AG04449 (cell line): ENCODE measurements around the gene KDM5B.

Source experiments
- CTCF ChIA-PET: fragments of 350-600 bp; formaldehyde crosslinking; extraction: SDS; loops from one replicate; lab custom pipeline; 2021; ENCODE audit warnings: antibody characterized with exemption; lab: Yijun Ruan, JAX
- POLR2A ChIA-PET: fragments of 400-600, 350-600 bp; formaldehyde crosslinking; extraction: SDS; loops from one replicate; lab custom pipeline; 2020; ENCODE audit warnings: antibody characterized with exemption, inconsistent platforms; lab: Yijun Ruan, JAX
- DNase-seq: peaks from one replicate; pipeline ENCODE4 v3.0.0-alpha.2; 2010; ENCODE audit warnings: low read depth, low spot score
- H3K4me3 ChIP-seq: 2 replicates; pipeline ENCODE4 v1.5.1; 2011; ENCODE audit warnings: low read depth, mild to moderate bottlenecking, control low read depth, low read length
- TF ChIP-seq, protein P1 (sequence below): IDR thresholded peaks from one replicate; pipeline ENCODE4 v1.5.1; 2011; ENCODE audit warnings: mild to moderate bottlenecking, moderate library complexity, low read length, control low read depth, inconsistent platforms; ENCODE audit not compliant: insufficient read depth; ENCODE audit errors: missing control alignments

Gene KDM5B

DNA sequence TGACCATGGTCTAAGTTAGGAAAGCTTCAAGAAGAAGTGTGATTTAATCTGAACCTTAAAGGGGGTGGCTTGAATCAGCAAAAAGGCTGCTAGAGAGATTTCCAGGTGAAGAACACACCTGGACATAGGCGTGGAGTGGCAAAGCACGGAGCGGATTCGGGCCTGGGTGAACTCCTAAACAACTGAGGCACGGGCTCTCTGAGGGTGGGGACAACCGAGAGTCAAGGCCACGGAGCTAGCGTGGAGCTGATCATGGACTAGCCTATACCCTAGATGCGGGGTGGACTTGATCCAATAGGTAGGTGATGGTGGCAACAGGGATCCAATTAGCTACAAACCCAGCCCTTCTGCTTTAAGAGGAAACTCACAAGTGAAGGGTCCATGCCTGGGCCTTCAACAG lies 125.7 kb downstream of the KDM5B start:
- H3K4me3 ChIP-seq = no peak overlapping the region
- TF ChIP-seq, protein P1, sequence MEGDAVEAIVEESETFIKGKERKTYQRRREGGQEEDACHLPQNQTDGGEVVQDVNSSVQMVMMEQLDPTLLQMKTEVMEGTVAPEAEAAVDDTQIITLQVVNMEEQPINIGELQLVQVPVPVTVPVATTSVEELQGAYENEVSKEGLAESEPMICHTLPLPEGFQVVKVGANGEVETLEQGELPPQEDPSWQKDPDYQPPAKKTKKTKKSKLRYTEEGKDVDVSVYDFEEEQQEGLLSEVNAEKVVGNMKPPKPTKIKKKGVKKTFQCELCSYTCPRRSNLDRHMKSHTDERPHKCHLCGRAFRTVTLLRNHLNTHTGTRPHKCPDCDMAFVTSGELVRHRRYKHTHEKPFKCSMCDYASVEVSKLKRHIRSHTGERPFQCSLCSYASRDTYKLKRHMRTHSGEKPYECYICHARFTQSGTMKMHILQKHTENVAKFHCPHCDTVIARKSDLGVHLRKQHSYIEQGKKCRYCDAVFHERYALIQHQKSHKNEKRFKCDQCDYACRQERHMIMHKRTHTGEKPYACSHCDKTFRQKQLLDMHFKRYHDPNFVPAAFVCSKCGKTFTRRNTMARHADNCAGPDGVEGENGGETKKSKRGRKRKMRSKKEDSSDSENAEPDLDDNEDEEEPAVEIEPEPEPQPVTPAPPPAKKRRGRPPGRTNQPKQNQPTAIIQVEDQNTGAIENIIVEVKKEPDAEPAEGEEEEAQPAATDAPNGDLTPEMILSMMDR = no peak
- no peak for DNase-seq
- POLR2A ChIA-PET = no interaction called here
- CTCF ChIA-PET = interaction anchor here (1.4 to 1.6 kb wide), 2 partner anchors 23 to 37 kb away, joined by 3 to 7 read pairs; no protein-coding TSS in a partner anchor

DNA sequence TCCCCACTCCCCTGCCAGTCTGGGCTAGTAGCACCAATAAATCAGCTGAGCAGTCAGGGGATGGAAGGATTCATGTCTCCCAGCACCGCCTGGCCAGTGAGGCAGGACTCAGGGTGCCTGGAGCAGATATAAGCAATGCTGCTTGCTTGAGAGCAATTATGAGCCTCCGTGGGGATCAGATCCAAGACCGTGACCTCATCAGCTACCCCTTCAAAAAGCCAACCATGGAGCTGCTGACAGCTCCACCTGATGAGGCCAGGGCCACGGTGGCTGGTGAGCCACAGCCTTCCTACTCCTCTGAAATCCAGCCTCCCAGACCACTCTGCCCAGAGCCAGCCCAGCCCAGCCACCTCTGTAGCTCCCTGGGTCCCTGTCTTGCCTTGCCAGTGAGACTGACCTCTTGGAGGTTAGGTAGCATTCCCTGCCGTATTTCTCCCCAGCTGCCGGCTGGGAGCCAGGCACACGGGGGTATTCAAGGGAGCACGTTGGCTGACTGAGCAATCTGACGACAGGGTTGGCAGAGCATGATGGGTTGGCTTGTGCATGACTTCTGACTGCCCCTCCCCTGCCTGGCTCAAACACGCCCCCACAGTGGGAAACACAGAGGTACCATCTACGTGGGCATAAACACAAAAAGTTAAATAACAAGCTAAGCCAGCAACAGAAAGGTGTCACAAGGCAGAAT lies 126.3 kb downstream of the KDM5B start:
- ChIA-PET POLR2A (interaction anchor here (0.6 kb wide), 1 partner anchor 1138 kb away, joined by 4 read pairs; no protein-coding TSS in a partner anchor), CTCF (interaction anchor here (1.4 to 1.6 kb wide), 2 partner anchors 22 to 37 kb away, joined by 3 to 7 read pairs; no protein-coding TSS in a partner anchor)
- no peak overlapping the region for H3K4me3 ChIP-seq
- DNase-seq = no peak
- TF ChIP-seq, protein P1 = no peak

DNA sequence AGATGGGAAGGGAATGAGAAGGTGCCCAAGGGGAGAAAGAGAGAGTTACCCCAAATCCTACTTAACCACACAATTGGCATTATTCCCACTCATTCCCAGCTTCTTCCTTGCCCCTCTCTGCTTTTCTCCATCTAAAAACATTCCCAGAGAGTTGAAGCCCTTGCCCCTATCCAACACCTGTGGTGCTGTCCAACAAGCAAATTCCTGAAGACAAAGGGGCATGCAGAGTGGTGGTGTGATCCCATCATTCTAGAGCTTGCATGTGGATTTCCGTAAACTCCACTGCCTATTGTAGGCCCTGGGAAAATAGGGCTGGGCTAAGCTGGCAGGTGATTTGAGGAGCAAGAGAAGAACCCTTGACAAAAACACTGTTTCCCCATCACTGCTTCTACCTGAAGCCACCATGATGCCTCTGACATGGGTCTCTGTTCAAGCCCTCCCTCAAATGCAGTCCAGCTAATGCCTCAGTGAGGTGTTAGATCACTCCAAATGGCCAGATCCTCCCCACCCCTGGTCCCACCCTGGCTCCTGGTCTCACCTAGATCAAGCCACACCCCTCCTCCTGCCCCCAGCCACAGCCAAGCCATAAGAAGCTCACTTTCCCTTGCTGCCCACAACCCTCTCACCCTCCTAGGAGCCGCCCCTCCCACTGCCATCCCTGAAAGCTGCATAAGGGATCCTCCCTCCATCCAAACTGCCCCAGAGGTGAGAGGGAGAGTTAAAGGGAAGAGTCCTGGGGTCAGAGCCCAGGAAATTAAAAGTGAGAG lies 127.5 kb downstream of the KDM5B start:
- TF ChIP-seq, protein P1 = no peak
- DNase-seq = no peak
- CTCF ChIA-PET = interaction anchor here (1.6 kb wide), 1 partner anchor 21 kb away, joined by 7 read pairs; no protein-coding TSS in a partner anchor
- POLR2A ChIA-PET = interaction anchor here (0.6 kb wide), 1 partner anchor 1137 kb away, joined by 4 read pairs; no protein-coding TSS in a partner anchor
- H3K4me3 ChIP-seq = no peak overlapping the region

DNA sequence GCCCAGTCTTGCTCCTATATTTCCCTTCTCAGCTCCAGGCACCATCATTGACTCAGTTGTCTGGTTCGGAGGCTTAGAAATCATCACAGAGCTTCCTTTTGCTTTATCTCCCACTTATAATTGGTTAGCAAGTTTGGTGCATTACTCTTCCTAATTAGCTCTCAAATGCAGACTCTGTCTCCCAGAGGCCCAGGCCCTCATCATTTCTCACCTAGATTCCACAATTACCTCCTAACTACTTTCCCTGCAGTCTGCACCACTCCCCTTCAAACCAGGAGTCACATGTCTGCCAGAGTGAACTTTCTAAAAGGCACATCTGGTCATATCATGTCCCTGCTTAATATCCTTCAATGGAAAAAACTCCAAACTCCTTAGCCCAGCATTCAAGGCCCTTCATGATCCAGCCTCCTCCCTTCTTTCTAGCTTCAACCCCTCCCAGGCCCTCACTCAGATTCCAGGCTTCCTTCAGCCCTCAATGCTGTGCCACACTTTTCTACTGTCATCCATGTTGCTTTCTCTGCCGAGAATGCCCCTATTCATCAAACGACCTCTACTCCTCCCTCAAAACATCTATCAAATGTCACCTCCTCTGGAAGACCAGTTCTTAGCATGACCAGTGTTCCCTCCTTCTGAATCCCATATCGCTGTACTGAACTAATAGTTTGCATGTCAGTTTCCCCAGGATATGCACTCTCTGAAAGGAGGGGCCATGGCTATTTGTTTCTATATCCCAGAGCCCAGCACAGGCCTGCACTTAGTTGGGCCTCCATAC lies 128.6 kb downstream of the KDM5B start:
- POLR2A ChIA-PET = no interaction called here
- CTCF ChIA-PET = interaction anchor here (1.4 kb wide), 2 partner anchors 13 to 54 kb away, joined by 3 to 5 read pairs; no protein-coding TSS in a partner anchor
- TF ChIP-seq, protein P1 = no peak
- H3K4me3 ChIP-seq = no peak overlapping the region
- no peak for DNase-seq

DNA sequence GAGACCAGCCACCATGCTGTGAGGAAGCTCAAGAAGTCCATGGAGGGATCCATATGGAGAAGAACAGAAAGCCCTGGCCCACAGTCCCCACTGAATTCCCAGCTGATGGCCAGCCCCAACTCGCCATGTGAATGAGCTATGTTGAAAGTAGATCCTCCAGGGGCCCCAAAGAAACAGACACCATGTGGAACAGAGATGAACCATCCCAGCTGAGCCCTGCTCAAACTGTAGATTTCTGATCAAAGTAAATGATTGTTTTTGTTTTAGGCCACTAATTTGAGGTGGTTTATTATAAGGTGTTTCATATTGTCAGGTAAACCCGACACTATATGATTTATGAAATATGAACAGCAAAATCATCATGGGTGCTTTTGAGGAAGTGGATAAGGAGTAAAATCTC lies 130.8 kb downstream of the KDM5B start:
- H3K4me3 ChIP-seq = no peak overlapping the region
- no peak for DNase-seq
- TF ChIP-seq, protein P1 = no peak
- ChIA-PET CTCF (no interaction called here), POLR2A (no interaction called here)
